HUES6 (cell line): ENCODE data around the gene SUGP2.

Experiments used
- H3K27ac ChIP-seq: 2 replicates; pipeline ENCODE4 v1.7.0; 2013; ENCODE audit warnings: low read depth, mild to moderate bottlenecking, low read length, inconsistent platforms
- H3K27me3 ChIP-seq: 2 replicates; pipeline ENCODE4 v1.6.1; 2013; ENCODE audit warnings: low read length; ENCODE audit not compliant: control insufficient read depth, insufficient read depth
- H3K36me3 ChIP-seq: 2 replicates; pipeline ENCODE4 v1.6.1; 2013; ENCODE audit warnings: low read length; ENCODE audit not compliant: control insufficient read depth, insufficient read depth
- H3K4me1 ChIP-seq: 2 replicates; pipeline ENCODE4 v1.6.1; 2013; ENCODE audit warnings: low read length; ENCODE audit not compliant: control insufficient read depth, insufficient read depth
- H3K4me3 ChIP-seq: 2 replicates; pipeline ENCODE4 v1.5.1; 2013; ENCODE audit warnings: low read depth, low read length
- H3K9ac ChIP-seq: one replicate; pipeline ENCODE4 v1.6.1; 2013; ENCODE audit warnings: mild to moderate bottlenecking, low read length
- H3K9me3 ChIP-seq: 2 replicates; pipeline ENCODE4 v1.6.1; 2013; ENCODE audit warnings: low read depth, low read length; ENCODE audit not compliant: control insufficient read depth, insufficient read depth

SUGP2 gene

GRCh38 chr19:19049406-19049805, 16.1 kb upstream of the SUGP2 start:
- H3K27ac ChIP-seq: no peak overlapping the region
- H3K4me3 ChIP-seq: no peak overlapping the region
- H3K36me3 ChIP-seq: peaks cover 71% of the 10 kb centered on the region
- no peaks in the 10 kb centered on the region for H3K4me1 ChIP-seq
- no peak overlapping the region for H3K9ac ChIP-seq
- no peaks in the 10 kb centered on the region for H3K9me3 ChIP-seq
- no peaks in the 10 kb centered on the region for H3K27me3 ChIP-seq

GRCh38 chr19:19043881-19044280, 10.6 kb upstream of the SUGP2 start:
- Histone ChIP-seq H3K36me3 (peaks cover 60% of the 10 kb centered on the region), H3K9me3 (no peaks in the 10 kb centered on the region), H3K27ac (no peak overlapping the region), H3K4me1 (no peaks in the 10 kb centered on the region), H3K9ac (no peak overlapping the region), H3K27me3 (no peaks in the 10 kb centered on the region), H3K4me3 (no peak overlapping the region)

- no peaks in the 10 kb centered on the region for H3K4me1 ChIP-seq
- H3K9ac ChIP-seq: no peak overlapping the region
- no peaks in the 10 kb centered on the region for H3K9me3 ChIP-seq
- peaks cover 62% of the 10 kb centered on the region for H3K36me3 ChIP-seq
- H3K27me3 ChIP-seq: no peaks in the 10 kb centered on the region
- H3K27ac ChIP-seq: no peak overlapping the region
- H3K4me3 ChIP-seq: no peak overlapping the region
These were observed 10.2 kb upstream of the SUGP2 start for GRCh38 chr19:19043481-19043880.

- no peak overlapping the region for H3K27ac ChIP-seq
- no peak overlapping the region for H3K4me3 ChIP-seq
- H3K27me3 ChIP-seq: no peaks in the 10 kb centered on the region
- peaks cover 5% of the 10 kb centered on the region for H3K9me3 ChIP-seq
- peaks cover 68% of the 10 kb centered on the region for H3K36me3 ChIP-seq
- no peak overlapping the region for H3K9ac ChIP-seq
- no peaks in the 10 kb centered on the region for H3K4me1 ChIP-seq
These were observed 9.5 kb upstream of the SUGP2 start for GRCh38 chr19:19042732-19043280.

- Histone ChIP-seq H3K9me3 (peaks cover 14% of the 10 kb centered on the region), H3K4me1 (no peaks in the 10 kb centered on the region), H3K4me3 (no peak overlapping the region), H3K36me3 (peaks cover 69% of the 10 kb centered on the region), H3K27me3 (no peaks in the 10 kb centered on the region), H3K9ac (no peak overlapping the region), H3K27ac (no peak overlapping the region)
These were observed 7.1 kb upstream of the SUGP2 start for GRCh38 chr19:19040417-19040816.

GRCh38 chr19:19039901-19040300, 6.6 kb upstream of the SUGP2 start:
- Histone ChIP-seq H3K4me1 (no peaks in the 10 kb centered on the region), H3K9me3 (peaks cover 14% of the 10 kb centered on the region), H3K36me3 (peaks cover 66% of the 10 kb centered on the region), H3K27me3 (no peaks in the 10 kb centered on the region), H3K27ac (no peak overlapping the region), H3K4me3 (no peak overlapping the region), H3K9ac (no peak overlapping the region)

GRCh38 chr19:19034204-19034624, 897 bp upstream of the SUGP2 start:
- H3K36me3 ChIP-seq: peaks cover 52% of the 10 kb centered on the region
- peak overlapping the region; percentile 92 for H3K4me3 ChIP-seq
- H3K27ac ChIP-seq: peak overlapping the region; percentile 75; the same call in 1 of the 2 replicates
- no peaks in the 10 kb centered on the region for H3K27me3 ChIP-seq
- H3K9me3 ChIP-seq: peaks cover 14% of the 10 kb centered on the region
- H3K9ac ChIP-seq: peak overlapping the region; percentile 80
- 0 out of 2 replicates have a peak, but pooled peaks cover 3% of the 10 kb centered on the region for H3K4me1 ChIP-seq

GRCh38 chr19:19033176-19033425, 216 bp downstream of the SUGP2 start:
- H3K4me3 ChIP-seq: peak overlapping the region; percentile 92
- peaks cover 50% of the 10 kb centered on the region for H3K36me3 ChIP-seq
- H3K27ac ChIP-seq: no peak overlapping the region; the same call in 1 of the 2 replicates
- no peaks in the 10 kb centered on the region for H3K27me3 ChIP-seq
- H3K9ac ChIP-seq: peak overlapping the region; percentile 80
- 0 out of 2 replicates have a peak, but pooled peaks cover 3% of the 10 kb centered on the region for H3K4me1 ChIP-seq
- peaks cover 12% of the 10 kb centered on the region for H3K9me3 ChIP-seq

GRCh38 chr19:19032420-19033175, 719 bp downstream of the SUGP2 start:
- peak overlapping the region; percentile 80 for H3K9ac ChIP-seq
- H3K9me3 ChIP-seq: peaks cover 7% of the 10 kb centered on the region
- H3K4me3 ChIP-seq: peak overlapping the region; percentile 92
- H3K27me3 ChIP-seq: no peaks in the 10 kb centered on the region
- 0 out of 2 replicates have a peak, but pooled peaks cover 3% of the 10 kb centered on the region for H3K4me1 ChIP-seq
- peaks cover 50% of the 10 kb centered on the region for H3K36me3 ChIP-seq
- H3K27ac ChIP-seq: no peak overlapping the region; the same call in 1 of the 2 replicates

- H3K9ac ChIP-seq: no peak overlapping the region
- H3K4me3 ChIP-seq: peak overlapping the region; percentile 92; the same call in 1 of the 2 replicates
- peaks cover 50% of the 10 kb centered on the region for H3K36me3 ChIP-seq
- H3K27me3 ChIP-seq: no peaks in the 10 kb centered on the region
- 0 out of 2 replicates have a peak, but pooled peaks cover 3% of the 10 kb centered on the region for H3K4me1 ChIP-seq
- H3K27ac ChIP-seq: no peak overlapping the region
- H3K9me3 ChIP-seq: no peaks in the 10 kb centered on the region; the same call in 1 of the 2 replicates
These were observed 1.4 kb downstream of the SUGP2 start for GRCh38 chr19:19031891-19032290.

GRCh38 chr19:19028526-19028925, 4.8 kb downstream of the SUGP2 start:
- Histone ChIP-seq H3K4me3 (no peak overlapping the region), H3K27me3 (no peaks in the 10 kb centered on the region), H3K27ac (no peak overlapping the region), H3K36me3 (peaks cover 73% of the 10 kb centered on the region), H3K9me3 (no peaks in the 10 kb centered on the region), H3K9ac (no peak overlapping the region), H3K4me1 (no peaks in the 10 kb centered on the region)
